HEK293 (cell line): ENCODE measurements around the gene ORAI2.

ENCODE experiments used
- CTCF ChIA-PET: fragments of 350-600 bp; formaldehyde crosslinking; extraction: SDS; loops from one replicate; lab custom pipeline; 2021; ENCODE audit warnings: antibody characterized with exemption; lab: Yijun Ruan, JAX
- POLR2A ChIA-PET: fragments of 300-600 bp; formaldehyde crosslinking; extraction: SDS; loops from one replicate; lab custom pipeline; 2020; ENCODE audit warnings: antibody characterized with exemption, inconsistent platforms; lab: Yijun Ruan, JAX
- H3K27ac ChIP-seq: fragments of 200-500 bp; sonication (Bioruptor generic); 2 replicates; pipeline ENCODE4 v1.5.1; 2014; ENCODE audit warnings: low read depth, low read length, control low read depth, inconsistent platforms; ENCODE audit errors: extremely low read depth
- H3K36me3 ChIP-seq, 2 experiments: fragments of 200-500 bp in 1 of 2; sonication (Bioruptor generic) in 1 of 2; 1 replicate in 1 of 2; 2 replicates in 1 of 2; pipeline ENCODE4 v1.5.1; 2014 to 2017; ENCODE audit warnings: inconsistent platforms in 2 of 2, low read length in 2 of 2; ENCODE audit not compliant: control insufficient read depth in 2 of 2, insufficient read depth in 1 of 2
- H3K4me1 ChIP-seq: fragments of 200-500 bp; sonication (Bioruptor generic); 2 replicates; pipeline ENCODE4 v1.5.1; 2014; ENCODE audit warnings: mild to moderate bottlenecking, low read length, inconsistent platforms; ENCODE audit not compliant: control insufficient read depth, insufficient read depth
- H3K4me3 ChIP-seq: 2 replicates; pipeline ENCODE4 v1.5.1; 2011; ENCODE audit warnings: low read depth, mild to moderate bottlenecking, control low read depth, low read length, moderate library complexity
- H3K9me3 ChIP-seq: fragments of 200-500 bp; sonication (Bioruptor generic); 2 replicates; pipeline ENCODE4 v1.5.1; 2014; ENCODE audit warnings: low read depth, low read length, inconsistent platforms; ENCODE audit not compliant: control insufficient read depth, insufficient read depth
- HOXA7 ChIP-seq: sonication (generic); formaldehyde crosslinking; IDR thresholded peaks from 2 replicates; pipeline ENCODE4 v1.8.1; 2022; ENCODE audit warnings: missing genetic modification reagents, borderline replicate concordance
- KLF16 ChIP-seq: fragments of 450-650 bp; formaldehyde crosslinking; IDR thresholded peaks from 2 replicates; pipeline ENCODE4 v1.5.1; 2017; ENCODE audit warnings: missing biosample characterization, missing genetic modification characterization
- PATZ1 ChIP-seq: fragments of 450-650 bp; formaldehyde crosslinking; IDR thresholded peaks from 2 replicates; pipeline ENCODE4 v1.5.1; 2016; ENCODE audit warnings: missing biosample characterization, missing genetic modification characterization
- PRDM4 ChIP-seq: fragments of 450-650 bp; formaldehyde crosslinking; IDR thresholded peaks from 2 replicates; pipeline ENCODE4 v1.5.1; 2017; ENCODE audit warnings: missing biosample characterization, missing genetic modification characterization
- REST ChIP-seq: fragments of 450-650 bp; formaldehyde crosslinking; IDR thresholded peaks from 2 replicates; pipeline ENCODE4 v1.5.1; 2016; ENCODE audit warnings: missing biosample characterization, missing genetic modification characterization
- YY1 ChIP-seq: fragments of 450-650 bp; formaldehyde crosslinking; IDR thresholded peaks from 2 replicates; pipeline ENCODE4 v1.5.1; 2018; ENCODE audit warnings: missing biosample characterization, missing genetic modification characterization
- ZBTB10 ChIP-seq: fragments of 450-650 bp; formaldehyde crosslinking; IDR thresholded peaks from 2 replicates; pipeline ENCODE4 v1.5.1; 2016; ENCODE audit warnings: missing biosample characterization, missing genetic modification characterization
- ZNF133 ChIP-seq: fragments of 450-650 bp; formaldehyde crosslinking; IDR thresholded peaks from 2 replicates; pipeline ENCODE4 v1.5.1; 2016; ENCODE audit warnings: missing biosample characterization, missing genetic modification characterization
- ZNF146 ChIP-seq: fragments of 450-650 bp; formaldehyde crosslinking; IDR thresholded peaks from 2 replicates; pipeline ENCODE4 v1.5.1; 2016; ENCODE audit warnings: missing biosample characterization, missing genetic modification characterization
- ZNF157 ChIP-seq: fragments of 450-650 bp; formaldehyde crosslinking; IDR thresholded peaks from 2 replicates; pipeline ENCODE4 v1.5.1; 2016; ENCODE audit warnings: missing biosample characterization, missing genetic modification characterization
- ZNF302 ChIP-seq: fragments of 450-650 bp; formaldehyde crosslinking; IDR thresholded peaks from 2 replicates; pipeline ENCODE4 v1.5.1; 2016; ENCODE audit warnings: missing biosample characterization, missing genetic modification characterization, low read depth
- ZNF416 ChIP-seq: fragments of 450-650 bp; formaldehyde crosslinking; IDR thresholded peaks from 2 replicates; pipeline ENCODE4 v1.5.1; 2016; ENCODE audit warnings: missing biosample characterization, missing genetic modification characterization
- ZNF423 ChIP-seq: fragments of 450-650 bp; formaldehyde crosslinking; IDR thresholded peaks from 2 replicates; pipeline ENCODE4 v1.5.1; 2016; ENCODE audit warnings: missing biosample characterization, missing genetic modification characterization
- ZNF501 ChIP-seq: fragments of 450-650 bp; formaldehyde crosslinking; IDR thresholded peaks from 2 replicates; pipeline ENCODE4 v1.5.1; 2016; ENCODE audit warnings: missing biosample characterization, missing genetic modification characterization
- ZNF629 ChIP-seq: fragments of 450-650 bp; formaldehyde crosslinking; IDR thresholded peaks from 2 replicates; pipeline ENCODE4 v1.5.1; 2017; ENCODE audit warnings: missing biosample characterization, missing genetic modification characterization
- ZSCAN23 ChIP-seq: fragments of 450-650 bp; formaldehyde crosslinking; IDR thresholded peaks from 2 replicates; pipeline ENCODE4 v1.5.1; 2016; ENCODE audit warnings: missing biosample characterization, missing genetic modification characterization
- ZSCAN5A ChIP-seq: fragments of 450-650 bp; formaldehyde crosslinking; IDR thresholded peaks from 2 replicates; pipeline ENCODE4 v1.5.1; 2016; ENCODE audit warnings: missing biosample characterization, missing genetic modification characterization

The ORAI2 gene

GRCh38 chr7:102460467-102460866 lies 27.1 kb downstream of the ORAI2 start:
- TF ChIP-seq ZNF133 (no peak), ZSCAN5A (tag by site-specific recombination) (no peak), ZNF629 (tag by site-specific recombination) (no peak), YY1 (no peak), ZNF416 (no peak), PATZ1 (tag by site-specific recombination) (no peak), ZNF423 (no peak), REST (tag by site-specific recombination) (peak; percentile 67)
- TF ChIP-seq, all 188 proteins: peak for 1
- Histone ChIP-seq H3K4me3 (no peak overlapping the region), H3K27ac (no peak overlapping the region), H3K36me3 (peaks cover 8 to 23% of the 10 kb centered on the region in 2 experiments; a peak in 2 of 3 replicates), H3K9me3 (no peaks in the 10 kb centered on the region), H3K4me1 (peaks cover 3% of the 10 kb centered on the region; the same call in 1 of the 2 replicates)
- CTCF ChIA-PET, result no interaction called here
- POLR2A ChIA-PET, result no interaction called here

- H3K4me3 ChIP-seq, result peak overlapping the region; percentile 76
- ChIA-PET POLR2A (interaction anchor here (1.0 to 1.1 kb wide), 2 partner anchors 10 to 68 kb away, joined by 3 to 7 read pairs; partner anchors contain the start of gene PRKRIP1), CTCF (interaction anchor here (0.6 to 1.0 kb wide), 5 partner anchors 23 to 236 kb away, joined by 3 to 7 read pairs (median 3); no protein-coding TSS in a partner anchor)
- no peaks in the 10 kb centered on the region for H3K9me3 ChIP-seq
- peak overlapping the region; percentile 60 for H3K27ac ChIP-seq
- peaks cover under 1 to 23% of the 10 kb centered on the region in 2 experiments; a peak in 2 of 3 replicates for H3K36me3 ChIP-seq
- no peaks in the 10 kb centered on the region; the same call in 1 of the 2 replicates for H3K4me1 ChIP-seq
- TF ChIP-seq HOXA7 (CRISPR knock-in tag) (no peak), ZNF146 (tag by site-specific recombination) (no peak), PRDM4 (tag by site-specific recombination) (no peak), ZNF501 (tag by site-specific recombination) (no peak; the same call in 1 of the 2 replicates), ZBTB10 (tag by site-specific recombination) (0 out of 2 replicates have a peak, but pooled peaks have one; percentile 25), REST (tag by site-specific recombination) (peak; percentile 21; the same call in 1 of the 2 replicates), ZSCAN23 (0 out of 2 replicates have a peak, but pooled peaks have one; percentile 48), KLF16 (tag by site-specific recombination) (no peak), ZNF302 (tag by site-specific recombination) (no peak), ZNF157 (tag by site-specific recombination) (no peak)
Measured at GRCh38 chr7:102463841-102464576, 30.6 kb downstream of the ORAI2 start.
